CD4-positive, alpha-beta T cell treated with Interleukin-6 for 4 hours (primary cell): ENCODE data around the gene ZYG11B.
A peak's percentile ranks its signal among the peaks of the same experiment; 100 is the strongest.
"Not testable (repeated sequence)": the region's sequence is repeated elsewhere in the genome, so short reads cannot be mapped to it uniquely, and the experiment has no call there.

ENCODE experiments used
- DNase-seq: peaks from one replicate; pipeline ENCODE4 v3.0.0-alpha.2; 2020; ENCODE audit warnings: mixed read lengths

Gene ZYG11B

DNA sequence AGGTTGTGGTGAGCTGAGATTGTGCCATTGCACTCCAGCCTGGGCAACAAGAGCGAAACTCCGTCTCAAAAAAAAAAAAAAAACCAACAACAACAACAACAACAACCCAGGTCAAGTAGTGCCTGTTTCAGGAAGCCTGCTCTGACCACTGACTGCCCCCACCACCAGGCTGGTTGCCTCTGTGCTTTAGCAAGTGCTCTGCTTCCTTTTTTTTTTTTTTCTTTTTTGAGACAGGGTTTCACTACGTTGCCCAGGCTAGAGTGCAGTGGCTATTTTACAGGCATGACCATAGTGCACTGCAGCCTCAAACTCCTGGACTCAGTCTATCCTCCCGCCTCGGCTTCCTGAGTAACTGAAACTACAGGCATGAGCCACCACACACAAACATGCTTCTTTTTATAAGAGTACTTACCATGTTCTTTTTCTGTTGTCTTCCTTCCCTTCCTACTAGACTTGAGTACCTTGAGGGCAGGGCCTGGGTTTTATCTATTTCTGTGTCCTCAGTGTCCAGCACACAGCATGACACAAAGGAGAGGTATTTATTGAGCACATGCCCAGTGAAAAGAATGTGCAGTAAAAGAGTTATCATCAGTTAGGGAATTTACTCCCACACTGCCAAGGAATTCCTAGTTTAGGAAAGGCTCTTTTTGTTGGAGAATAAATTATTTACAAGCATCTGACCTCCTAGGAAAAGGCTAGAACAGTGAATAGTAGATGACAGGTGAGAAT, 18.2 kb upstream of the ZYG11B start:
- no peak for DNase-seq

DNA sequence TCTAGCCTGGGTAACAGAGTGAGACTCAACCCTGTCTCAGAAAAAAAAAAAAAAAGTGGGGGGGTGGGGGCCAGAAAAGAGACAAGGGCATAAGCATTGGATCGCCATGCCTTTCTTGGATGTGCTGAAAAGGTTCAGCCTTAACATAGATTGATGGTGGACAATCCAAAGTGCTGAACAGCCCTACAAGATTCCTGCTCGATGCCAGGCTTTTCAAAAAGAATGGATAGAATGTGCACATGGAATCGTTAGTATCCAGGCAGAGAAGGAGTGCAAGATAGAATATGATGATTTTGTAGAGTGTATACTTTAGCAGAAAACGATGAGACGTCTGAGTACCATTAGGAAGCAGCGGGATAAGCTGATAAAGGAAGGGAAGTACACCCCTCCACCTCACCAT, 17.2 kb upstream of the ZYG11B start:
- DNase-seq, result no peak

GRCh38 chr1:52713590-52713989, 12.7 kb upstream of the ZYG11B start:
- DNase-seq, result no peak

DNA sequence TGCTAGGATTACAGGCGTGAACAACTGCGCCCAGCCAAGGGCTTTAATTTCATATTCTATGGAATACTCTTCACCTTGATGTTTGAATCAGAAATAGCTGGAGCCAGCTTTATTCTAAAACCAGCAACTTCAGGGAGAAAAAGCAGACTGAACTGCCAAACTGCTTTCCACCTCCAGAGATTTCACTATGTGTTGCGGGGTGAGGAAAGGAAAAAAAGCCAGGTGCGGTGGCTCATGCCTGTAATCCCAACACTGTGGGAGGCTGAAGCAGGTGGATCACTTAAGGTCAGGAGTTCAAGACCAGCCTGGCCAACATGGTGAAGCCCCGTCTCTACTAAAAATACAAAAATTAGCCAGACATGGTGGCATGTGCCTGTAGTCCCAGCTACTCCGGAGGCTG, 11.0 kb upstream of the ZYG11B start:
- not testable (repeated sequence) for DNase-seq

- no peak for DNase-seq
These were observed 3.0 kb upstream of the ZYG11B start for GRCh38 chr1:52723260-52723659.

GRCh38 chr1:52725903-52726264, 369 bp upstream of the ZYG11B start:
- DNase-seq, result no peak

GRCh38 chr1:52727114-52727586, 897 bp downstream of the ZYG11B start:
- peak; percentile 12 for DNase-seq

DNA sequence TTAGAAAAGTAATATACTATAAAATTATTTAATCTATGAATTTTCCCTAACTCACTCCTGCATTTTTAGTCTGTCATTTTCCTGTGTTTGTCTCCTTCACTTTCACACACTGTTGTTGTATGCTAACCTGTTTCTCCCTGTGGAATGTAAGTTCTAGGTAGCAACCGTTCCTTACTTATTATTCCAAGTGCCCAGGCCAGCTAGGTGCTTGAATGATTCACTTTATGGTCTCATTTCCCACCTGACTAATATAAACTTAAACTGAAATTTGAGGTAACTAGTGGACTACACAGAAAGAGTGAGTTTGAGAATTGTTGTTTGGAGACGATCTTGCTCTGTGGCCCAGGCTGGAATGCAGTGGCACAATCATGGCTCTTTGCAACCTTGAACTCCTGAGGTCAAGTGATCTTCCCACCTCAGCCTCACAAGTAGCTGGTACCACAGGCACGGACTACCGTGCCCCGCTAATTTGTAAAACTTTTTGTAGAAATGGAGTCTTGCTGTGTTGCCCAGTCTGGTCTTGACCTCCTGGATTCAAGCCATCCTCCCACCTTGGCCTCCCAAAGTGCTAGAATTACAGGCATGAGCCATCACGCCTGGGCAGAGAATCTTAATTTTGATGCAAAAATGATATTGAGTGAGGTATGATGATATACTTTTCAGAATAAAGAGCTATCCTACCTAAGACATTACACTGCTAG, 1.9 kb downstream of the ZYG11B start:
- no peak for DNase-seq

GRCh38 chr1:52733368-52733767, 7.1 kb downstream of the ZYG11B start:
- no peak for DNase-seq

DNA sequence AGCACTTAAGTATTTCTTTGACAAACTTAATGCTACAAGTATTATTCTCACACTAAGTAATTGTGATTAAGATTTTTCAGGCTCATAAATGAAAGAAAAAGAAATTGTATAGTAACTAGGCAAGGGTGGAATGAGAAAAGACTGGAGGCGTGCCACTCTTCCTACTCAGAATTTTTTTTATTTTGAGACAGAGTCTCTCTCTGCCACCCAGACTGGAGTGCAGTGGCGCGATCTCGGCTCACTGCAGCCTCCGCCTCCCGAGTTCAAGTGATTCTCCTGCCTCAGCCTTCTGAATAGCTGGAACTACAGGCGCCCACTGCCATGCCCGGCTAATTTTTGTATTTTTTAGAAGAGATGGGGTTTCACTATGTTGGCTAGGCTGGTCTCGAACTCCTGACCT, 9.1 kb downstream of the ZYG11B start:
- DNase-seq, result not testable (repeated sequence)

DNA sequence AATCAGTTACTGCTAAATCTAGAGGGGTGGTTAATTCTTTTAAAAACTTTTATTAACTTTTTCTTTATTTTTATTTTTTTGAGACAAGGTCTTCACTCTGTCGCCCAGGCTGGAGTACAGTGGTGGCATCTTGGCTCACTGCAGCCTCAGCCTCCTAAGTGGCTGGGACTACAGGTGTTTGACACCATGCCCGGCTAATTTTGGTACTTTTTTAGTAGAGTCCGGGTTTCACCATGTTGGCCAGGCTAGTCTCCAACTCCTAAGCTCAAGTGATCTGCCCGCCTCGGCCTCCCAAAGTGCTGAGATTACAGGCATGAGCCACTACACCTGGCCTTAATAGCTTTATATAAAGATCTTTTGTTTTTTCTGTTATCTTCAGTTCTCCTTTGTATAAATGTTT, 11.9 kb downstream of the ZYG11B start:
- DNase-seq, result no peak

GRCh38 chr1:52738893-52739292, 12.6 kb downstream of the ZYG11B start:
- DNase-seq, result no peak

GRCh38 chr1:52739699-52740467, 13.6 kb downstream of the ZYG11B start:
- no peak for DNase-seq

DNA sequence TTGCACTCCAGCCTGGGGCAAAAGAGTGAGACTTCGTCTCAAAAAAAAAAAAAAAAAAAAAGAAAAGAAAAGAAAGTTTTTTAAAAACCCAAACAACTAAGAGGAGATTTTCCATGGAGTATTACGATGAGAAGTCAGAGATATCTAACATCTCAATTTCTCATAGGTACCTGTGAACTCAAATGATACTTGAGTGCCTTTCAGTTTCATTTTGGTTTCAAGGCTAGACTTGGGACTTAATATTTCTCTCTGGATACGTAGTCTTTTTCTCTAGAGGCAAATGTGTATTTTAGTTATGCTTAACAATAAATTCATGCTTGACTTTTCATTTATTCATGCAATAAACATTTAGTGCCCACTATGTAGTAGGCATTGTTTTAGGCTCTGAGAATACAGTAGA, 15.0 kb downstream of the ZYG11B start:
- no peak for DNase-seq

- DNase-seq, result no peak
These were observed 19.9 kb downstream of the ZYG11B start for GRCh38 chr1:52746189-52746588.

- no peak for DNase-seq
These were observed 21.2 kb downstream of the ZYG11B start for GRCh38 chr1:52747450-52747849.

- no peak for DNase-seq
These were observed 21.9 kb downstream of the ZYG11B start for GRCh38 chr1:52748119-52748518.

- not testable (repeated sequence) for DNase-seq
These were observed 23.2 kb downstream of the ZYG11B start for GRCh38 chr1:52749496-52749895.

- DNase-seq, result not testable (repeated sequence)
These were observed 23.9 kb downstream of the ZYG11B start for GRCh38 chr1:52750139-52750538.

GRCh38 chr1:52751589-52752483, 25.6 kb downstream of the ZYG11B start:
- no peak for DNase-seq

DNA sequence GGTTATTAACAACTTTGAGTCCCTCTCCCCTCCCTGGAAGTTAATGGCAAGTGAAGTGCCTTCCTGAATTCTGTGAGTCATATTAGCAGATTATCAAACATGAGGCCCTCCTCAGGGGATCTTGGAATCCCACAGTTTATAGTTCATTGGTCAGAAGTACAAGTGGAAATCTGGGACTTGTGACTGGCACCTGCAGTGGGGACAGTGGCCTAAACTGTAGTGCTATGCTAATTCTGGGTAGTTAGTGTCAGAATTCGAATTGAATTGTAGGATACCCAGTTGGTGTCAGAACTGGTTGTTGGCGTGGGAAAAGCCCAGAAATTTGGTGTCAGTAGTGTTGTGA, 26.2 kb downstream of the ZYG11B start:
- DNase-seq, result no peak

DNA sequence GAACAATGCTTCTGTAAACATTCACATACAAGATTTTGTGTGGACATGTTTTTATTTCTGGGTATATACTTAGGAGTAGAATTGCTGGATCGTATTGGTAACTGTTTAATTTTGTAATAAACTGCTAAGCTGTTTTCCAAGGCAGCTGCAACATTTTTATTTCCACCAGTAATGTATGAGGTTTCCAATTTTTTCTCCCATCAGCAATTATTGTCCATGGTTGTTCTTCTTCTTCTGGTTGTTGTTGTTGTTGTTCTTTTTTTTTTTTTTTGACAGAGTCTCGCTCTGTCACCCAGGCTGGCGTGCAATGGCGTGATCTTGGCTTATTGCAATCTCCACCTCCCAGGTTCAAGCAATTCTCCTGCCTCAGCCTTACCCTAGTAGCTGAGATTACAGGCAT, 26.9 kb downstream of the ZYG11B start:
- no peak for DNase-seq

- no peak for DNase-seq
These were observed 29.8 kb downstream of the ZYG11B start for GRCh38 chr1:52756020-52756419.
